ENCODE measurements around the gene CNN3. TPM values are rescaled to one million over a fixed set of nuclear protein-coding genes. Genes with fewer than 3 reads are reported as not detected.
A peak's percentile ranks its signal among the peaks of the same experiment; 100 is the strongest.

CNN3 gene
- polyA plus RNA-seq, 1 of the 3 experiments (the other 2 are of a cell fraction), result 204 TPM

- H3K9me3 ChIP-seq, result no peaks in the 10 kb centered on the region
- peak overlapping the region; percentile 54; the same call in 1 of the 2 replicates for H2AFZ ChIP-seq (ENCODE audit: low read depth)
- H3F3A ChIP-seq (replicated peaks; ENCODE audit: insufficient read depth), result no peaks in the 10 kb centered on the region
- DNase-seq, result no peak
- H3K4me1 ChIP-seq (ENCODE audit: control insufficient read depth in 1 of 2, insufficient read depth in 2 of 2, low read depth in 1 of 2, low read length in 1 of 2), result peaks cover 0 to 8% of the 10 kb centered on the region in 2 experiments; a peak in 1 of 4 replicates
- no peak overlapping the region for H3K4me2 ChIP-seq
- H3K9ac ChIP-seq, result no peak overlapping the region
- H4K20me1 ChIP-seq (ENCODE audit: insufficient read depth), result no peaks in the 10 kb centered on the region
- 83% methylated on average over 10 of the region's 10 CpGs for WGBS (ENCODE audit: low lambda C conversion rate)
- ChIA-PET POLR2A (no interaction called here), CTCF (no interaction called here)
- no peak overlapping the region for H3K4me3 ChIP-seq (ENCODE audit: low read depth in 2 of 2, low read length in 1 of 2)
- no peaks in the 10 kb centered on the region for H3K27me3 ChIP-seq (ENCODE audit: insufficient read depth)
- H3K27ac ChIP-seq (ENCODE audit: low read depth in 2 of 2, low read length in 1 of 2), result peak overlapping the region in 1 of 2 experiments; percentile 7; a peak in 1 of 4 replicates
- TF ChIP-seq SIN3A (IDR thresholded peaks at IDR 0.05; ENCODE audit: borderline replicate concordance, low read depth, low read length) (no peak), IRF3 (IDR thresholded peaks at IDR 0.05; ENCODE audit: low read depth, low read length) (no peak)
- H3K9me2 ChIP-seq, result no peaks in the 10 kb centered on the region
- H3K79me2 ChIP-seq (ENCODE audit: insufficient read depth), result no peaks in the 10 kb centered on the region
- H3K36me3 ChIP-seq (replicated peaks in 1 of 2; ENCODE audit: control insufficient read depth in 1 of 2, insufficient read depth in 2 of 2, low read length in 1 of 2), result no peaks in the 10 kb centered on the region
These were observed 35.7 kb upstream of the CNN3 start for GRCh38 chr1:94962409-94963265.

GRCh38 chr1:94961988-94962387 lies 35.1 kb upstream of the CNN3 start:
- CTCF ChIA-PET, result interaction anchor here (1.8 kb wide), 1 partner anchor 80 kb away, joined by 8 read pairs; no protein-coding TSS in a partner anchor
- POLR2A ChIA-PET, result no interaction called here
- no peaks in the 10 kb centered on the region for H3K9me3 ChIP-seq
- H2AFZ ChIP-seq (ENCODE audit: low read depth), result 0 out of 2 replicates have a peak overlapping the region, but pooled peaks have one; percentile 54
- no peak for DNase-seq
- no peak overlapping the region for H3K4me2 ChIP-seq
- no peaks in the 10 kb centered on the region for H3K27me3 ChIP-seq (ENCODE audit: insufficient read depth)
- H3K9ac ChIP-seq, result no peak overlapping the region
- H3K9me2 ChIP-seq, result no peaks in the 10 kb centered on the region
- peaks cover 0 to 8% of the 10 kb centered on the region in 2 experiments; a peak in 1 of 4 replicates for H3K4me1 ChIP-seq (ENCODE audit: control insufficient read depth in 1 of 2, insufficient read depth in 2 of 2, low read depth in 1 of 2, low read length in 1 of 2)
- no peaks in the 10 kb centered on the region for H3K79me2 ChIP-seq (ENCODE audit: insufficient read depth)
- no peak overlapping the region for H3K4me3 ChIP-seq (ENCODE audit: low read depth in 2 of 2, low read length in 1 of 2)
- no peaks in the 10 kb centered on the region for H4K20me1 ChIP-seq (ENCODE audit: insufficient read depth)
- no peaks in the 10 kb centered on the region for H3K36me3 ChIP-seq (replicated peaks in 1 of 2; ENCODE audit: control insufficient read depth in 1 of 2, insufficient read depth in 2 of 2, low read length in 1 of 2)
- 77% methylated on average over 3 of the region's 3 CpGs for WGBS (ENCODE audit: low lambda C conversion rate)
- H3F3A ChIP-seq (replicated peaks; ENCODE audit: insufficient read depth), result no peaks in the 10 kb centered on the region
- TF ChIP-seq MXI1 (IDR thresholded peaks at IDR 0.05; ENCODE audit: low read depth, low read length) (no peak), FOXJ3 (CRISPR knock-in tag; IDR thresholded peaks at IDR 0.05) (no peak), USF2 (IDR thresholded peaks at IDR 0.05; ENCODE audit: borderline replicate concordance, low read depth, low read length) (no peak), RXRA (IDR thresholded peaks at IDR 0.05; ENCODE audit: borderline replicate concordance, low read depth) (no peak), TCF12 (IDR thresholded peaks at IDR 0.05) (no peak), CHD2 (IDR thresholded peaks at IDR 0.05; ENCODE audit: low read length, partially characterized antibody) (no peak), FOXM1 (IDR thresholded peaks at IDR 0.05; ENCODE audit: low read depth) (no peak), POLR2AphosphoS5 (IDR thresholded peaks at IDR 0.05; ENCODE audit: low read depth, low read length) (no peak), CTCF (IDR thresholded peaks at IDR 0.05) (no peak), RAD21 (IDR thresholded peaks at IDR 0.05; ENCODE audit: low read length) (no peak), MEF2A (IDR thresholded peaks at IDR 0.05; ENCODE audit: borderline replicate concordance, low read depth) (no peak), MAX (IDR thresholded peaks at IDR 0.05; ENCODE audit: low read depth) (no peak), ZBTB33 (IDR thresholded peaks at IDR 0.05; ENCODE audit: borderline replicate concordance, low read depth) (no peak), RFX5 (IDR thresholded peaks at IDR 0.05; ENCODE audit: low read length) (no peak), TEAD4 (IDR thresholded peaks at IDR 0.05; ENCODE audit: borderline replicate concordance, insufficient read depth) (no peak), IRF3 (IDR thresholded peaks at IDR 0.05; ENCODE audit: low read depth, low read length) (no peak), NRF1 (IDR thresholded peaks at IDR 0.05; ENCODE audit: low read depth, low read length) (no peak)
- no peak overlapping the region for H3K27ac ChIP-seq (ENCODE audit: low read depth in 2 of 2, low read length in 1 of 2)
